Activated CD4-positive, alpha-beta T cell treated with anti-CD3 and anti-CD28 coated beads for 4 hours (primary cell): ENCODE measurements around the gene CEP41.

Experiments
- DNase-seq, 2 donors: peaks; one replicate each; pipeline ENCODE4 v3.0.0-alpha.2; 2020

The CEP41 gene

DNA sequence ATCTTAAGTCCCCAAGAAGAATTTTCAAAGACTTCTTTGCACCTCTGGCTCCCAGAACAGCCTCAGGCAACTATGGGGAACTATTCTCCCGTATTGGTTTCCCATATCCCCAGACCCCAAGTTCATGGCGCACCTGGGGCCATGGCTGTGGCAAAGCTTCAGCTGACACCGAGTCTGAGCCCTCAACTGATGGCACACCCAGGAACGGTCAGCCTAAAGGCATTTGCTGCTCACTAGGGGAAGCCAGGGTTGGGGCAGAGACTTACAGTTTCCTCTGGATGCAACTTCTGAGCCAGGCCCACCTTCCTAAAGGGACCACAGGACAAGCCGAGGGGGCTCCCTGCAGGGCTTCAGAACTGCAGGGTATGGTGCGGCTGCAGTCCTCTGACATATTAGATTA is 74.3 kb downstream of the CEP41 start:
- no peak for DNase-seq

GRCh38 chr7:130365511-130366441 is 75.0 kb downstream of the CEP41 start:
- no peak for DNase-seq

- no peak for DNase-seq
These were observed 75.7 kb downstream of the CEP41 start for GRCh38 chr7:130365088-130365487.

GRCh38 chr7:130364451-130364850 is 76.4 kb downstream of the CEP41 start:
- DNase-seq = no peak

GRCh38 chr7:130363026-130363847 is 77.6 kb downstream of the CEP41 start:
- DNase-seq = no peak

DNA sequence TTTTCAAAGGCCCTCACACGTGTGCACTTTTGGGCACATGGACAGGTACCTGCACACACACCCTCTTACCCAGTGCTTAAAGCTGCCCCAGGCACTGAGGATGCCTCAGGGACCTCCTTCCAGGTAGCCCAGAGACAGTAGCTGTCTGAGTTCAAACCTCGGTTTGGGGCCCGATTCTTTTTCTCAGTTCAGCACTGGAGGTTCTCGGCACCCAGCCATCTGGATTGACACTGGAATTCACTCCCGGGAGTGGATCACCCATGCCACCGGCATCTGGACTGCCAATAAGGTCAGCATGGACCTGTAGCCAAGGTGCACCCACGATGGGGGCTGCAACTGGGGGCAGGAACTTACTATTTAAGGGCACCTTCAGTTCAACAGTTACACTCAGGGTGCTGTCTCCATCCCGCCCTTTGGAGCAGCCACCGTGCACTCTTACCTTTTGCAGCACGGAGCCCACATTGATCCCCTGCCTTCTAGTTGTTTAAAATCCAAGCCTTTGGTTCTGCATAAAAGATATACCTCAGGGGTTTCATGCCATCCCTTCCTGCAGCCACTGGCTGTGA is 78.5 kb downstream of the CEP41 start:
- DNase-seq = no peak

GRCh38 chr7:130361681-130362080 is 79.1 kb downstream of the CEP41 start:
- DNase-seq = no peak

DNA sequence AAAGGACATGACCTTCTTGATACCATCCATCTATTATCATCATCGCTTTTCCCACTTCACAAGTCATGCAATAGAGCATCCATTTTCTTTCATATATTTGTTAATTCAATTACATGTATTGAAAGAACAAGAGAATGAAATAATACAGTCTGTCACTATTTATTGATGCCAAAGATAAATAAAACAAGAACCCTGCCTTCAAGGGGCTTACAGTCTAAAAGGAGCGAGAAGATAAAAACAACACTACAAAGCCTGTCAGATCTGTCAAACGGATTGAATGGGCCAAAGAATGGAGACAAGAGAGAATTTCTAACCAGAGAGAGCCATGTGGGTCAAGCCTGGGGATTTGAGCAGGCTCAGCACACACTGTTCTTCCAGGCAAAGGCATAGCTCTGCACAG is 80.3 kb downstream of the CEP41 start:
- no peak for DNase-seq

- DNase-seq = no peak
These were observed 81.4 kb downstream of the CEP41 start for GRCh38 chr7:130359276-130359857.

DNA sequence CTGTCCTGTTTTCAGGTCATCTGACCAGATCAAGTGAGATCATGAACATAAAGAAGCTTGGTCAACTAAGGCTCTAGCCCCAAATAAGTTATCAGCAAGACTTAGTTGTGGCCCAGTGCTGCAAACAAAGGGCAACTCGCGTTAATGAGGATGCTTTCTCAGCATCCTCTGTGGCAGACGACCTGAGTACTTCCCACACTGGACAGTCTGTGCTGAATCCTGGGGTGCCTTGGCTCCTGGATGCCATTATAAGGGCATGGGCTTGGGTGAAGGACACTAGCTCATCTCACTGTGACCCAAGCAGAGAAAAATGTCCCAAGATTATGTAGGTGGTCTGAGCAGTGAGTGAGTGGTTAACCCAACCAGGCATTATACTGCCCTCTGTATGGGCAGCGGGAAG is 82.3 kb downstream of the CEP41 start:
- DNase-seq = no peak

GRCh38 chr7:130356876-130357611 is 83.8 kb downstream of the CEP41 start:
- no peak for DNase-seq

DNA sequence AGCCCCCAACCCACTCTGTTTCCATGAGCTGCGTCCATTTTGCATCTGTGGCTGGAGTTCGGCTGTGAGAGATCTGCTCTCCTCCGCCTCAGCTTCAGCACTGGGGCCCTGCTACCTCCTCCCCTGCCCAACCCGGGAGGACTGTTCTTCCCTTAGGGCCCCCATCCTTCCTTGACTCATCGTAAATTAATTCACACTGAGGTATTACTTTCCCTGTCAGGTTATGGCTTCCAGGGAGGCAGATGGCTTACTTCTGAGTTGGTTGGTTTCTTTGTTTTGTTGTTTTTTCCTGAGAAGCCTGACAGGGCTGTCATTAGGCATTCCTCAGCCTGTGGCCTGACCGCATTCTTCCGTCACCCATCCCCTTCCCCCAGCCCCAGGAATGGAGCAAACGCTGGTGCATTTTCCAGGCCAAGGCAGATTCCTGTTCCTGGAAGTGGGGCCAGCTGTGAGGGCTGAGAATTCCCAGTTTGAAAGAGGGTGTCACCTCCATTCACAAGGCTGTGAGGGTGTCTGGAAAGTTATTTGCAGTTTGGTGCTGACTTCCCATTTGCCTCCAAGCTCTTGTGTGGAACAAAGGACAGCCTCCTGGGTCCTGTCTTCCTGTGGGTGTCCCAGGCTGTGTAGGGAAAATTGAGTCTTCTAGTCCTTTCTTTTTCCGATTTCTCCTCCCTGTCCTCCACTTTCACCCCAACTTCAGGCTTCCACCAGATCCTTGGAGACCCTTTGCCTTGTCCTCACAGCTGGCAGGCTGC is 84.5 kb downstream of the CEP41 start:
- no peak for DNase-seq

GRCh38 chr7:130353196-130353595 is 87.6 kb downstream of the CEP41 start:
- no peak for DNase-seq

DNA sequence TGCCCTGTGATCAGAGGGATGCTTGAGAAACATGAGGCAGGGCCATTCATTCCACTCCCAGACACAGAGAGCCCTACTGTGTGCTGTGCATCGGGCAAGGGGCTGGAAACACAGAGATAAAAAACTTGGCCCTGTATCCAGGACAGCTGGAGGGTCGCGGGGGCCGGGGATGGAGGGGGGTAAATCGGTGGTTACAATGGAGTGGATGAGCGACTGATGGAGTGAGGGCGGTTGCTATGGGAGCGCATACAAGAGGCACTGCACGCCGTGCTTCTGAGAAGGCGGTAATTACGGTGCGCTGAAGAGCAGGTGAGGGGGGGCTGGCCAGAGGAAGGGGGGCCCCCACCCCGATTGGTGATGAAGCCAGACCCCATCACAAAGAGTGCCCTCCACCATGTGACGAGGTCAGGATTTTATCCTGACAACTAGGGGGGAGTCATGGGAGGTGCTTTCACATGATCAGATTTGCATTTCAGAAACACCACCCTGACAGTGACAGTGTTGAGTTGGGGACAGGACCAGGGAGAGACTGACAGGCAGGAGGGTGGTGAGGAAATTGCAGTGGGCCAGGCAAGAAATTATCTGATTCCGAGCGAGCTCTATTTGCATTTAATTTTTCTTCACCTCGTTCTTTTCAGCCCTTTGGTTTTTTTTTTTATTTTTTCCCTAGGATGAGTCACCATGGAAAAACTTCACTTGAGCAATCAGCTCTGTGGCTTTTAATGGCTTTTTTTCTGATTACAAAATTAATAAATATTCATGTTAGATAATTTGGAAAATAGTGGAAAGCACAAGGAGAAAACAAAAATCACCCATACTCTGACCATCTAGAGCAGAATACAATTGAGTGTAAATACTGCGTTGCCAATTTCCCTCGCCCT is 88.4 kb downstream of the CEP41 start:
- DNase-seq = no peak

DNA sequence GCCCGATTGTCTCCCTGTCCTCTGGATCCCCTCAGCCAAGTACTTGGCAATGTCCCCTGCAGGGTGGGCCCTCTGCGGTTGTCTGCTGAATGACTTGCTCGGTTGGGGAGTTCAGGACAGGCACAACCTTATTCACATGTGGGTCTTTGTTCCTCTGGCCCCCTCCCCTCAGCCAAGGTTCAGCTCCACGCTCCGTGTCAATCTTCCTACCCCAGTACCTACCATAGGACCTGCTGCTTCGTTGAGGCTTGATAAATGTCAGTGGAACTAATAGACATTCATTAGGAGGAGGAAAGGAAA is 89.1 kb downstream of the CEP41 start:
- no peak for DNase-seq

- DNase-seq = no peak
These were observed 89.6 kb downstream of the CEP41 start for GRCh38 chr7:130350945-130351790.

DNA sequence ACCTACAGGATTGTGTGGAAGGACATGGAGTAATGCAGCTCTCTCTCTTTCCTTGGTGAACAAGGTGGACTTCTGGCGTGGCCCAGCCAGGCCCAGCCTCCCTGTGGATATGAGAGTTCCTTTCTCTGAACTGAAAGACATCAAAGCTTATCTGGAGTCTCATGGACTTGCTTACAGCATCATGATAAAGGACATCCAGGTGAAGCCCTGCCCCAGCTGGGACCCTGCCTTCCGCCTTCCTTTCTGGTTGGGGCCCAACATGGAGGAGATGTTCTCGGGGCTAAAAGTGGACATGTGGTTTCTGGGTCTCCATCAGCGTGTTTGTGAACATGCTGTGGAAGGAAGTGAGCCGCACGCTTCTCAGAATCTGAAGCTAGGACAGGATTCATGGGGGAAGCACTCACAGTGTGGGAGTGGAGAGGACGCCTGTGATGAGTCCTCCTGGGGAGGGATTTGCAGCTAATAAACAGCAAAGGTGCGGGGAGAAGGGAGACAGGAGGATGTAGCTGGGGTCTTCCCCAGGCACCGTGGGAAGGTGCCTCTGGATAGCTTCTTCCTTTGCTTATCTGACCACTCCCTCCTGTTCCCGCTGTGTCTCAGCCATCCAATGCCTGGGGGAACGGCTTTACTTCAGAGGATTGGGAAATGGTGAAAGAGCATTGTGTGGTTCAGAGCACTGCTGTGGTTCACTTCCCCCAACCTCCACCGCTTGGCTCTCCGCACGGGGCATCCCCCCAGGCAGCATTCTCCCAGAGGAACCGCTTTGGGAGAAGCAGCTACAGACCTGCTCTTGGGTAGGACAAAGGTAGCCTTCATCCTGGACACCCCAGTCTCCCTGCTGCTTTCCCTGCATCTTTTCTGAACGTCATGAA is 90.7 kb downstream of the CEP41 start:
- no peak for DNase-seq

- DNase-seq = no peak
These were observed 93.9 kb downstream of the CEP41 start for GRCh38 chr7:130346941-130347340.
